HEK293T (cell line): ENCODE measurements around the gene FAM149B1.
"Not testable (repeated sequence)": the region's sequence is repeated elsewhere in the genome, so short reads cannot be mapped to it uniquely, and the experiment has no call there.

Experiments
- CTCF ChIA-PET: fragments of 350-600 bp; formaldehyde crosslinking; extraction: SDS; loops from one replicate; lab custom pipeline; 2021; ENCODE audit warnings: antibody characterized with exemption, inconsistent platforms; lab: Yijun Ruan, JAX
- POLR2A ChIA-PET: fragments of 350-600 bp; formaldehyde crosslinking; extraction: SDS; loops from one replicate; lab custom pipeline; 2020; ENCODE audit warnings: antibody characterized with exemption, inconsistent platforms; lab: Yijun Ruan, JAX
- DNase-seq: peaks from one replicate; pipeline ENCODE4 v3.0.0; 2012; ENCODE audit warnings: mixed read lengths; ENCODE audit errors: extremely low spot score
- ARNT ChIP-seq: fragments of 450-650 bp; IDR thresholded peaks from 2 replicates; pipeline ENCODE4 v1.6.1; 2017; ENCODE audit warnings: mild to moderate bottlenecking
- BHLHE40 ChIP-seq: fragments of 450-650 bp; IDR thresholded peaks from 2 replicates; pipeline ENCODE4 v1.6.1; 2016; ENCODE audit warnings: mild to moderate bottlenecking, moderate library complexity, borderline replicate concordance
- CTBP1 ChIP-seq: fragments of 450-650 bp; IDR thresholded peaks from 2 replicates; pipeline ENCODE4 v1.6.1; 2016; ENCODE audit warnings: borderline replicate concordance
- ELF4 ChIP-seq: fragments of 450-650 bp; IDR thresholded peaks from 2 replicates; pipeline ENCODE4 v1.6.1; 2017; ENCODE audit warnings: antibody characterized with exemption
- FOXA1 ChIP-seq: fragments of 450-650 bp; IDR thresholded peaks from 2 replicates; pipeline ENCODE4 v1.6.1; 2016; ENCODE audit warnings: mild to moderate bottlenecking
- FOXK2 ChIP-seq: fragments of 450-650 bp; IDR thresholded peaks from 2 replicates; pipeline ENCODE4 v1.6.1; 2016; ENCODE audit warnings: mild to moderate bottlenecking
- FOXM1 ChIP-seq: fragments of 450-650 bp; IDR thresholded peaks from 2 replicates; pipeline ENCODE4 v1.6.1; 2017; ENCODE audit warnings: mild to moderate bottlenecking, borderline replicate concordance
- HDGF ChIP-seq: fragments of 450-650 bp; IDR thresholded peaks from 2 replicates; pipeline ENCODE4 v1.6.1; 2017; ENCODE audit warnings: antibody characterized with exemption, borderline replicate concordance
- L3MBTL2 ChIP-seq: fragments of 450-650 bp; conservative IDR thresholded peaks from 2 replicates; pipeline ENCODE4 v1.6.1; 2016; ENCODE audit warnings: mild to moderate bottlenecking
- LEF1 ChIP-seq: fragments of 450-650 bp; IDR thresholded peaks from 2 replicates; pipeline ENCODE4 v1.6.1; 2017; ENCODE audit warnings: mild to moderate bottlenecking, borderline replicate concordance
- NFRKB ChIP-seq: fragments of 450-650 bp; IDR thresholded peaks from 2 replicates; pipeline ENCODE4 v1.6.1; 2016; ENCODE audit warnings: mild to moderate bottlenecking, moderate library complexity
- PKNOX1 ChIP-seq: fragments of 450-650 bp; IDR thresholded peaks from 2 replicates; pipeline ENCODE4 v1.6.1; 2016
- SP1 ChIP-seq: fragments of 450-650 bp; IDR thresholded peaks from 2 replicates; pipeline ENCODE4 v1.6.1; 2017
- SUZ12 ChIP-seq: fragments of 450-650 bp; IDR thresholded peaks from 2 replicates; pipeline ENCODE4 v1.6.1; 2016; ENCODE audit warnings: mild to moderate bottlenecking
- TARDBP ChIP-seq: fragments of 450-650 bp; IDR thresholded peaks from 2 replicates; pipeline ENCODE4 v1.6.1; 2016
- ZNF384 ChIP-seq: fragments of 450-650 bp; IDR thresholded peaks from 2 replicates; pipeline ENCODE4 v1.6.1; 2016

FAM149B1 gene

GRCh38 chr10:73134727-73135126 lies 33.2 kb upstream of the FAM149B1 start:
- CTCF ChIA-PET: no interaction called here
- no peak for DNase-seq
- no peak for TF ChIP-seq ELF4
- no peak for TF ChIP-seq ZNF384
- no peak for TF ChIP-seq FOXA1
- no peak for TF ChIP-seq FOXK2
- no peak for TF ChIP-seq PKNOX1
- no peak for TF ChIP-seq L3MBTL2
- TF ChIP-seq LEF1: no peak
- no peak for TF ChIP-seq ARNT
- POLR2A ChIA-PET: no interaction called here

GRCh38 chr10:73136627-73137026 lies 31.3 kb upstream of the FAM149B1 start:
- no peak for DNase-seq
- CTCF ChIA-PET: interaction anchor here (0.6 kb wide), 1 partner anchor 844 kb away, joined by 3 read pairs; no protein-coding TSS in a partner anchor
- POLR2A ChIA-PET: no interaction called here
- no peak for TF ChIP-seq PKNOX1
- TF ChIP-seq NFRKB: no peak
- no peak for TF ChIP-seq LEF1
- TF ChIP-seq ARNT: no peak
- no peak for TF ChIP-seq SUZ12
- TF ChIP-seq SP1: no peak
- no peak for TF ChIP-seq TARDBP
- no peak for TF ChIP-seq L3MBTL2
- TF ChIP-seq ZNF384: no peak
- no peak for TF ChIP-seq CTBP1
- no peak for TF ChIP-seq FOXA1

- ChIA-PET POLR2A (interaction anchor here (0.6 to 1.3 kb wide), 2 partner anchors 29 kb away, joined by 3 to 4 read pairs; partner anchors contain the start of gene NUDT13), CTCF (interaction anchor here (0.6 to 1.4 kb wide), 2 partner anchors 9 to 42 kb away, joined by 3 read pairs; partner anchors contain the start of gene P4HA1)
- TF ChIP-seq FOXM1 (no peak), FOXK2 (no peak), PKNOX1 (no peak), ARNT (no peak), ELF4 (no peak), SUZ12 (no peak), BHLHE40 (no peak), SP1 (no peak), TARDBP (no peak), HDGF (no peak), NFRKB (no peak), L3MBTL2 (no peak), FOXA1 (no peak), CTBP1 (no peak), ZNF384 (no peak), LEF1 (no peak)
- no peak for DNase-seq
These were observed 28.7 kb upstream of the FAM149B1 start for GRCh38 chr10:73139251-73139650.

- DNase-seq: no peak
- TF ChIP-seq LEF1 (no peak), NFRKB (no peak), BHLHE40 (no peak), SP1 (no peak)
- CTCF ChIA-PET: no interaction called here
- POLR2A ChIA-PET: no interaction called here
These were observed 26.3 kb upstream of the FAM149B1 start for GRCh38 chr10:73141603-73142002.

GRCh38 chr10:73150633-73151413 lies 17.1 kb upstream of the FAM149B1 start:
- CTCF ChIA-PET, POLR2A ChIA-PET: not testable (repeated sequence)

GRCh38 chr10:73152009-73152408 lies 15.9 kb upstream of the FAM149B1 start:
- ChIA-PET CTCF (no interaction called here), POLR2A (no interaction called here)
- no peak for DNase-seq
- TF ChIP-seq CTBP1 (no peak), PKNOX1 (no peak), FOXK2 (no peak), ARNT (no peak), SP1 (no peak), LEF1 (no peak), BHLHE40 (no peak), HDGF (no peak), ZNF384 (no peak), ELF4 (no peak)

More at GRCh38 chr10:73150633-73151413, 17.1 kb upstream of the FAM149B1 start:
- DNase-seq: not testable (repeated sequence)
